ENCODE results near the gene TTC21A. TPM values are rescaled to one million over a fixed set of nuclear protein-coding genes. Genes with fewer than 3 reads are reported as not detected.

Gene TTC21A
- total RNA-seq: 1 to 10 TPM; 1.7 to 4.5 TPM

GRCh38 chr3:39107388-39108199 is at the start of gene TTC21A, which contains the start of gene GORASP1:
Gene TTC21A (plus strand): TSS chr3:39107680. CDS start chr3:39107838, 158 bp downstream.
Gene GORASP1 (minus strand): TSS chr3:39107627. CDS start chr3:39107541, 86 bp downstream.

Small RNA genes lying within 50 kb of the gene (small RNA-seq; reads per million reads assigned to genes)
- gene RF00017: 0 reads per million in 2 donors

Other genes with a start within 250 kb of the TTC21A start
- not detected for gene SCN11A, start 55.7 kb upstream of the TTC21A start, total RNA-seq
- 10 to 100 TPM; 23.3 to 27.2 TPM for gene WDR48, start 55.7 kb upstream of the TTC21A start, total RNA-seq
- gene GORASP1, start 53 bp upstream of the TTC21A start, total RNA-seq: 10 to 100 TPM; 43.0 to 47.5 TPM
- gene CSRNP1, start 45.9 kb downstream of the TTC21A start, total RNA-seq: 1 to 10 TPM; 3.1 to 4.7 TPM
- gene XIRP1, start 84.9 kb downstream of the TTC21A start, total RNA-seq: not detected
- not detected for gene CX3CR1, start 172.4 kb downstream of the TTC21A start, total RNA-seq
- not detected for gene CCR8, start 222.0 kb downstream of the TTC21A start, total RNA-seq